GM06990 (cell line): ENCODE measurements around the gene PLA2R1.

ENCODE experiments used
- DNase-seq: peaks from one replicate; pipeline ENCODE4 v3.0.0-alpha.2; 2011; ENCODE audit not compliant: insufficient read length; ENCODE audit errors: extremely low read depth
- H3K27me3 ChIP-seq: replicated peaks from 2 replicates; pipeline ENCODE4 v1.6.0; 2011; ENCODE audit warnings: low read length; ENCODE audit not compliant: control insufficient read depth, insufficient read depth
- H3K36me3 ChIP-seq: 2 replicates; pipeline ENCODE4 v1.5.1; 2011; ENCODE audit warnings: low read length; ENCODE audit not compliant: control insufficient read depth, insufficient read depth
- H3K4me3 ChIP-seq: replicated peaks from 2 replicates; pipeline ENCODE4 v1.5.1; 2011; ENCODE audit warnings: low read depth, mild to moderate bottlenecking, control low read depth, low read length
- CTCF ChIP-seq: IDR thresholded peaks from 2 replicates; pipeline ENCODE4 v1.5.1; 2011; ENCODE audit warnings: low read length, control low read depth, mild to moderate bottlenecking, inconsistent platforms; ENCODE audit not compliant: insufficient read depth, poor library complexity, severe bottlenecking

The PLA2R1 gene

GRCh38 chr2:160045703-160046210 is 16.7 kb downstream of the PLA2R1 start:
- TF ChIP-seq CTCF: no peak
- no peak for DNase-seq
- Histone ChIP-seq H3K27me3 (peaks cover 2% of the 10 kb centered on the region), H3K36me3 (no peaks in the 10 kb centered on the region), H3K4me3 (no peak overlapping the region)

GRCh38 chr2:160044728-160045127 is 17.7 kb downstream of the PLA2R1 start:
- no peak for DNase-seq
- H3K4me3 ChIP-seq: no peak overlapping the region
- TF ChIP-seq CTCF: no peak
- no peaks in the 10 kb centered on the region for H3K36me3 ChIP-seq
- H3K27me3 ChIP-seq: peaks cover 2% of the 10 kb centered on the region

GRCh38 chr2:160043265-160043664 is 19.1 kb downstream of the PLA2R1 start:
- TF ChIP-seq CTCF: no peak
- no peak for DNase-seq
- peaks cover 2% of the 10 kb centered on the region for H3K27me3 ChIP-seq
- no peaks in the 10 kb centered on the region for H3K36me3 ChIP-seq
- H3K4me3 ChIP-seq: no peak overlapping the region

DNA sequence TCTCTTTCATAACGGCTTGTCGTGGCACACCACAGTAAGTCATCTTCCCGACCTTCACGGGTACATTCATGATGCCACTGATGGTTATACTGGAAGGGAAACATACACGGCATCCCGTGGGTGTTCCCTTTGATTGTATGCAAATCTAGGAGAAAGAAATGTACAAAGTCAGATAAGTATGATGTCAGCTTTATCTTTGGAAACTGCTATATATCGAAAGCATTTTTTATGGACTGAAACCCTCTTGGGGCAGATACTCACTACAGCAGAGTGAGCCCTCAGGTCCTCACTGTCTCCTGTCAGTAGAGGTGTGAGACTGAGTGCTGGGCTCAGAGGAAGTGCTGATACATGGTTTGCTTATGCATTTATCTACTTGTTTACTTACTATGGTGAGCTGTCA is 20.4 kb downstream of the PLA2R1 start:
- no peak for TF ChIP-seq CTCF
- no peak for DNase-seq
- Histone ChIP-seq H3K4me3 (no peak overlapping the region), H3K36me3 (no peaks in the 10 kb centered on the region), H3K27me3 (peaks cover 2% of the 10 kb centered on the region)

GRCh38 chr2:160041091-160041490 is 21.3 kb downstream of the PLA2R1 start:
- no peak overlapping the region for H3K4me3 ChIP-seq
- peaks cover 2% of the 10 kb centered on the region for H3K27me3 ChIP-seq
- no peak for DNase-seq
- no peaks in the 10 kb centered on the region for H3K36me3 ChIP-seq
- TF ChIP-seq CTCF: no peak
